Retinal pigment epithelial cell (primary cell): Measurements from ENCODE around the gene POLD1.

Experiments used
- DNase-seq: peaks from one replicate; pipeline ENCODE4 v3.0.0-alpha.2; 2010; ENCODE audit warnings: low read depth
- H3K4me3 ChIP-seq: 2 replicates; pipeline ENCODE4 v1.5.1; 2011; ENCODE audit warnings: mild to moderate bottlenecking, low read length, control low read depth, moderate library complexity
- CTCF ChIP-seq: conservative IDR thresholded peaks from 2 replicates; pipeline ENCODE4 v1.5.1; 2011; ENCODE audit warnings: low read depth, low read length, control low read depth, inconsistent platforms

The POLD1 gene

GRCh38 chr19:50449236-50449899 lies 65.2 kb downstream of the POLD1 start:
- DNase-seq, result no peak
- no peak for TF ChIP-seq CTCF
- no peak overlapping the region for H3K4me3 ChIP-seq

- TF ChIP-seq CTCF, result no peak
- DNase-seq, result no peak
- H3K4me3 ChIP-seq, result no peak overlapping the region
Observed at GRCh38 chr19:50450369-50451222, 66.4 kb downstream of the POLD1 start.

GRCh38 chr19:50451223-50451534 lies 67.0 kb downstream of the POLD1 start:
- no peak overlapping the region for H3K4me3 ChIP-seq
- DNase-seq, result no peak
- TF ChIP-seq CTCF, result no peak

- DNase-seq, result no peak
- H3K4me3 ChIP-seq, result no peak overlapping the region
- no peak for TF ChIP-seq CTCF
Observed at GRCh38 chr19:50453243-50453642, 69.1 kb downstream of the POLD1 start.

GRCh38 chr19:50455992-50456391 lies 71.8 kb downstream of the POLD1 start:
- no peak for DNase-seq
- no peak for TF ChIP-seq CTCF
- H3K4me3 ChIP-seq, result no peak overlapping the region

GRCh38 chr19:50457300-50457699 lies 73.2 kb downstream of the POLD1 start:
- TF ChIP-seq CTCF, result no peak
- DNase-seq, result no peak
- no peak overlapping the region for H3K4me3 ChIP-seq
